Sigmoid colon (tissue), 4 donors: ENCODE measurements around the gene ADAMTS2.

ENCODE experiments used
- CTCF ChIP-seq, 4 experiments: fragments of 450-650 bp in 3 of 4; fragments of 200-600 bp in 1 of 4; IDR thresholded peaks; one replicate each; pipeline ENCODE4 v1.5.1; 2016 to 2019; ENCODE audit warnings: antibody characterized with exemption in 4 of 4, mild to moderate bottlenecking in 3 of 4, moderate library complexity in 2 of 4
- EP300 ChIP-seq, 4 donors: sonication (generic); formaldehyde crosslinking; IDR thresholded peaks; one replicate each; pipeline ENCODE4 v1.6.1; 2017; ENCODE audit warnings: antibody characterized with exemption in 4 of 4
- POLR2A ChIP-seq, 2 donors: fragments of 450-650 bp; IDR thresholded peaks; one replicate each; pipeline ENCODE4 v1.6.1; 2016; ENCODE audit warnings: antibody characterized with exemption in 2 of 2, mild to moderate bottlenecking in 2 of 2, moderate library complexity in 2 of 2
- POLR2AphosphoS5 ChIP-seq, 4 donors: sonication (generic); formaldehyde crosslinking; IDR thresholded peaks; one replicate each; pipeline ENCODE4 v1.6.1; 2017; ENCODE audit warnings: antibody characterized with exemption in 4 of 4

- no peak for TF ChIP-seq CTCF (IDR thresholded peaks at IDR 0.05)
- TF ChIP-seq POLR2A (IDR thresholded peaks at IDR 0.05): no peak
- no peak for TF ChIP-seq EP300 (IDR thresholded peaks at IDR 0.05)
- no peak for TF ChIP-seq POLR2AphosphoS5 (IDR thresholded peaks at IDR 0.05)
Observed at GRCh38 chr5:179128041-179128365, 217.3 kb downstream of the ADAMTS2 start.
